Measurements from ENCODE around the gene KRAS.

The KRAS gene

DNA sequence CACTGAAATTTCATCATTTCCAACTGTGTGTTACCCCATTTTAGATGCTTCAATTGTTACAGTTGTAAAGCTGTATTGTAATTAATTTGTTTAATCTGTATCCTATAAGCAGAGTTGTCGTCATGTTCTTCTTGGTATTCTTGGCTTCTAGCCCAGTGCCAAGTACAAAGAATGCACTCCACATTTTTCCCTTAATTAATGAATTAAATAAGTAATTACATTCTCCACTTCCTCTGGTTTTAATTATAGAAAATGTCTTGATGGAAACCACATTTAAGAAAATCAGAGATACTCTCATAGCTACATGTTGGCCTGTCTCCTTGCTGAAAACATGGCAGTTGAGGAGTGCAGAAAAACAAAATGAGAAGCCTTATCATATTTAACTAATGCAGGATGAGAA is 56.5 kb downstream of the KRAS start:
- DNase-seq = no peak

DNA sequence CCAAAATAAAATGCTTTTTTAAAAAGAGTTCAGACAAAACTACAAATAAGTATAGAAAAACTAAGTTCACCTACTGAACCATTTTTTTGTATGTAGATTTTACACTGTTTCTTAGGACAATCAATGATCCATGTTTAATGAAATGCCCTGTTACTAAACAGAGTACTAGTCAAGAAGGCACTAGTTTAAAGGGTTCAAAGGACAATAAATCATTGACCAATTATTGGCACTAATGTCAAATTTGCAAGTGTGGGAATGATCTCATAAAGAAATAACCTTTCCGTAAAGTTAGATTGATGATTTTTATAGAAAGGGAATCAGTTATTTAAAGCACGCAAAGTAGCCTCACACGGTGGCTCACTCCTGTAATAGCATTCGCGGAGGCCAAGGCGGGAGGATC is 59.9 kb downstream of the KRAS start:
- DNase-seq = no peak

DNA sequence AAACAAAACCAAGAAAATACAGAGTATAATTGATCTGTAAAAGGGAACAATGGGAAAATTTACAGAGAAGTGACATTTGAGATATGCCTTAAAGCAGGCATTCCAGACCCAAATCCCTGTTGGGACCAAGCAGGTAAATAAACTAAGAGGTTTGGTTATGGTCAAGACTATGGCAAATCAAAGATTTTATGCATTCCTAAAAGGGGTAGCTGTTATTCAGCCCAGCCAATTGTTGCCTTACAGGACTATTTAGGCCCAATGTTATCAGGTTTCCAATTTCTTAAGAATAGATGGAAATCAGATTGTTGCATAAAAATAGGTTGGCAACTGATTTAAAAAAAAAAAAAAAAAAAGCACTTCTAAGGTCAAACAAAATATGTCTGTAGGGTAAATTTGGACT is 61.1 kb downstream of the KRAS start:
- no peak for DNase-seq

- DNase-seq = no peak
Measured at GRCh38 chr12:25187781-25188180, 62.9 kb downstream of the KRAS start.

- DNase-seq = no peak
Measured at GRCh38 chr12:25186788-25187402, 63.8 kb downstream of the KRAS start.

DNA sequence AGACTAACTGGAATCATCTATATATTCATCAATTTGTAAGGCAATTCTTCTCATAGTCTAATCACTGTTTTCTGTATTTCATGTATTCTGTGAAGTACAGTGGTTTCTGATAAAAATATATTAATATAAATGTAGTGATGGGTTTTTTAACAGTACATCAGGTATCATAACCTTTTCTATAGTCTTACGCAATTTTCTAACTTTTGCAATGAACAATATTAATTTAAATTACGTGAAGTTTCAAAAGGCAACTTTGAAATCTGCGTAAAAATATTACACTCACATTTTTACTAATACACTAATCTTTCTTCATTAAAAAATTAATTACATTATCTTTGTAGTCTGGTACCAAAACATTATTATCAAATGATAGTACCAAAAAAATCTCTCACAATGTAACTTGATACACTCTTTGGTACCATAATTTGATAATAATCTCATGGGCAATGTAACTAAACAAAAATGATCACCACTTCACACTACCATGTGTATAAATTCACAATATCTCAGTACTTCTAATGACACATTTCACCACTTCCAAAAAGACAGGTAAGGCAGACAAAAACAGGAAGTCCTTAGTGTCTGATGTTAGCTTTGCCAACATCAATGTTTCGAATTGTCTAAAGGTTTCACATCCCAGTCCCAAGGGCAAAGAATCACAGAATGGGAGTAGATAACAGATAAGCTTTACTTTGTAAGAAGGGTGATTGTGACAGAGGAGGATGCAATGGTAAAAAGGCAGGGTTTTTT is 64.5 kb downstream of the KRAS start:
- no peak for DNase-seq

DNA sequence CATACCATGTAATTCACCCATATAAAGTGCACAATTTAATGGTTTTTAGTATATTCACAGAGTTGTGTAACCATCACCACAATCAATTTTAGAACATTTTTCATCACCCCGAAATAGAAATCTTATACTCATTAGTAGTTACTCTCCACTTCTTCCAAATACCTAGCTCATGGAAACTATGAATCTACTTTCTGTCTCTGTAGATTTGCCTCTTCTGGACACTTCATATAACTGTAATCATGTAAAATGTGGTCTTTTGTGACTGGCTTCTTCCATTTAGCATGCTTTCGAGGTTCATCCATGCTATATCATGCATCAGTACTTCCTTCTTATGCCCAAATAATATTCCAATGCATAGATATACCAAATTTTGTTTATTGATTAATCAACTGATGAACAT is 66.6 kb downstream of the KRAS start:
- DNase-seq = no peak

- DNase-seq = no peak
Measured at GRCh38 chr12:25182765-25183164, 68.0 kb downstream of the KRAS start.

- DNase-seq = no peak
Measured at GRCh38 chr12:25162866-25163265, 87.9 kb downstream of the KRAS start.

- no peak for DNase-seq
Measured at GRCh38 chr12:25156061-25156460, 94.7 kb downstream of the KRAS start.

GRCh38 chr12:25155022-25155576 is 95.6 kb downstream of the KRAS start:
- peak in 1 of 2 experiments; percentile 16 for DNase-seq

Data from NCI-H446 (cell line).